ENCODE data around the gene NCSTN.

The NCSTN gene

DNA sequence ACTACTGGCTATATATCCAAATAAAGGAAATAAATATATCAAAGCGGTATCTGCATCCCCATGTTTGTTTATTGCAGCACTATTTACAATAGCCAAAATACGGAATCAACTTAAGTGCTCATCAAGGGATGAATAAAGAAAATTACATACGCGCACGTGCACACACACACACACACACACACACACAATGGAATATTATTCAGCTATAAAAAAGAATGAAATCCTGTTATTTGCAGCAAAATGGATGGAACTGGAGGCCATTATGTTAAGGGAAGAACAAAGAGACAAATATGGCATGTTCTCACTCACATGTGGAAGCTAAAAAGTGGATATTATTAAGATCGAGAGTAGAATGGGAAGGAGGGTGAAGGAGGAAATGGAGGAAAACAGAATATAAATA lies 20.4 kb upstream of the NCSTN start:
- FAIRE-seq (no peak), DNase-seq (ENCODE audit: insufficient read length, low spot score) (no peak)
- TF ChIP-seq TAF1 (IDR thresholded peaks at IDR 0.05; ENCODE audit: low read depth, low read length) = no peak
- no peak for TF ChIP-seq SPI1 (IDR thresholded peaks at IDR 0.05; ENCODE audit: low read depth, low read length)
- TF ChIP-seq POLR2A (IDR thresholded peaks at IDR 0.05; ENCODE audit: low read depth, low read length) = no peak
- no peak for TF ChIP-seq POU2F2 (IDR thresholded peaks at IDR 0.05; ENCODE audit: low read depth, low read length)
- no peak for TF ChIP-seq PAX5 (IDR thresholded peaks at IDR 0.05; ENCODE audit: insufficient read depth, low read length, severe bottlenecking)
- no peak for TF ChIP-seq POLR2AphosphoS5 (IDR thresholded peaks at IDR 0.05; ENCODE audit: low read depth, low read length)

DNA sequence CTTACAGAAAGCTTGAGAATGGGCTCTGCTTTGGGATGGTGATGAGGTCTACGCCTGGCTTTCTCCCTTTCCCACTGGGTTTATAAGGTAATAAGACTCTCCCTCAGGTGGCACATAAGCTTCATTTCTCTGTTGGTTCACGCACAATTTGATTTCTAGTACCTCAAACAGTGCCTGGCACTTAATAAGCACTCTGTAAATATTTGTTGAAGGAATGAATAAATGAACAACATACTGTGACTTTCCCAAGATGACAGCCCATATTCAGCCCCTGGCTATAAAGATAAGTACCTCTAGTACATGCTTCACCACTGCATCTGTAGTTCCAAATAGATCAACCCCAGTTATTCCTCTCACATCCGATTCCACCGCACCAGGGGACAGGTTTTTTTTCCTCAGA lies 17.9 kb upstream of the NCSTN start:
- FAIRE-seq (no peak), DNase-seq (ENCODE audit: insufficient read length, low spot score) (no peak)
- no peak for TF ChIP-seq SPI1 (IDR thresholded peaks at IDR 0.05; ENCODE audit: low read depth, low read length)
- no peak for TF ChIP-seq POU2F2 (IDR thresholded peaks at IDR 0.05; ENCODE audit: low read depth, low read length)
- no peak for TF ChIP-seq PAX5 (IDR thresholded peaks at IDR 0.05; ENCODE audit: insufficient read depth, low read length, severe bottlenecking)
- TF ChIP-seq POLR2A (IDR thresholded peaks at IDR 0.05; ENCODE audit: low read depth, low read length) = no peak
- TF ChIP-seq POLR2AphosphoS5 (IDR thresholded peaks at IDR 0.05; ENCODE audit: low read depth, low read length) = no peak
- TF ChIP-seq TAF1 (IDR thresholded peaks at IDR 0.05; ENCODE audit: low read depth, low read length) = no peak

DNA sequence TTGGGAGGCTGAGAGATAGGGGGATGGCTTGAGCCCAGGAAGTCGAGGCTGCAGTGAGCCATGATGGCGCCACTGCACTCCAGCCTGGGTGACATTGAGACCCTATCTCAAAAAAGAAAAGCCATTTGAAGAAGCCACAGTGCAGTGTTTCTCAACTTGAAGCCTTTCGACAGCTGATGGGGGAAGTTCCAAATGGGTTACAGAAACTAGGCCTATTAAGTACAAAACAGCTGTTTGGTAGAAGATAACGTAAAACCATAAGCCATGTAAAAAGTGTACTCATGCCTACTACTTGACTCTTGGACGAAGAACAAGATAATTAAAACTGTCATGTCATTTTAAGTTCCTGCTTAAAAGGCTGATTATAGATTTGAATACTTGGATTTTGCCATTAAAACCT lies 16.8 kb upstream of the NCSTN start:
- DNase-seq (ENCODE audit: insufficient read length, low spot score) = no peak
- TF ChIP-seq POLR2AphosphoS5 (IDR thresholded peaks at IDR 0.05; ENCODE audit: low read depth, low read length) (no peak), PAX5 (IDR thresholded peaks at IDR 0.05; ENCODE audit: insufficient read depth, low read length, severe bottlenecking) (no peak), POLR2A (IDR thresholded peaks at IDR 0.05; ENCODE audit: low read depth, low read length) (no peak), SPI1 (IDR thresholded peaks at IDR 0.05; ENCODE audit: low read depth, low read length) (no peak), TAF1 (IDR thresholded peaks at IDR 0.05; ENCODE audit: low read depth, low read length) (no peak), POU2F2 (IDR thresholded peaks at IDR 0.05; ENCODE audit: low read depth, low read length) (no peak)
- FAIRE-seq = no peak

DNA sequence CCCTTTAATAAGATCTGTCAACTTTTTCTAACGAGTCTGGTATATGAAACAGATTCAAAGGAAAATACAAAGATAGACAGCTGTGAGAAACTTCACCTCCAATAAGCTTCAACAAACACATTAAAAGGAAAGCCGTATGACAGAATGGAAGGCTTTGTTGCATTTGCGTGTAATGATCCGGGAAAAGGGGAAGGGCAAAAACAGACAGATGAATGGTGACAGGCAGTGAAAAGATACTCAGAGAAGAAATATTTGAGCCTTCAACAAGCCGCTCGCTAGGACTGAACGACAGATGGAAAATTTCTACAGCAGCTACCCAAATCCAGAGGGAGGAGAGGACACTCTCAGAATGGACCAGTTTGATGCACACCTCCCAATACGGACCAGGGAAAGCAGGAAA lies 15.0 kb upstream of the NCSTN start:
- no peak for DNase-seq (ENCODE audit: insufficient read length, low spot score)
- TF ChIP-seq POLR2A (IDR thresholded peaks at IDR 0.05; ENCODE audit: low read depth, low read length) (no peak), TAF1 (IDR thresholded peaks at IDR 0.05; ENCODE audit: low read depth, low read length) (no peak), POU2F2 (IDR thresholded peaks at IDR 0.05; ENCODE audit: low read depth, low read length) (no peak), POLR2AphosphoS5 (IDR thresholded peaks at IDR 0.05; ENCODE audit: low read depth, low read length) (no peak), SPI1 (IDR thresholded peaks at IDR 0.05; ENCODE audit: low read depth, low read length) (no peak), PAX5 (IDR thresholded peaks at IDR 0.05; ENCODE audit: insufficient read depth, low read length, severe bottlenecking) (no peak)
- FAIRE-seq = no peak

DNA sequence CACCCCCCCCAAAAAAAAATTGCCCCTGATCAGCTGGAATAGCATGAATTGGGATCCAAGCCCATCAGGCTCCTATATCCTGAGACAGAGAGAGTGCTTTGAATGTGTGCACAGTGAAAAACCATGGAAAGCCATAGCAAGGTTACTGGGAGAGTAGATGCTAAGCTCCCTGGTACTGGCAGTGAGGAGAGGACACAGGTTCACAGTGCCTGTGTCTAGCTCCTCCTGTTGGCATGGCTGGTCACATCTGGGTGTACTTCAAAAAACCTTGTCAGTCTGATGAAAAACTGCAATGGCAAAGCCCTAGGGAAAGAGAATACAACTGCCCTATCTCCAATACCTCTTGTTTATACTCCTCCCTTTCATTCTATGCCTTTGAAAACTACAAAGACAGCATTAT lies 13.1 kb upstream of the NCSTN start:
- DNase-seq (ENCODE audit: insufficient read length, low spot score) (no peak), FAIRE-seq (no peak)
- TF ChIP-seq POU2F2 (IDR thresholded peaks at IDR 0.05; ENCODE audit: low read depth, low read length) (no peak), POLR2A (IDR thresholded peaks at IDR 0.05; ENCODE audit: low read depth, low read length) (no peak), PAX5 (IDR thresholded peaks at IDR 0.05; ENCODE audit: insufficient read depth, low read length, severe bottlenecking) (no peak), POLR2AphosphoS5 (IDR thresholded peaks at IDR 0.05; ENCODE audit: low read depth, low read length) (no peak), SPI1 (IDR thresholded peaks at IDR 0.05; ENCODE audit: low read depth, low read length) (no peak)

GRCh38 chr1:160332516-160332915 lies 10.7 kb upstream of the NCSTN start:
- TF ChIP-seq POLR2AphosphoS5 (IDR thresholded peaks at IDR 0.05; ENCODE audit: low read depth, low read length) = no peak
- no peak for FAIRE-seq
- DNase-seq (ENCODE audit: insufficient read length, low spot score) = no peak

DNA sequence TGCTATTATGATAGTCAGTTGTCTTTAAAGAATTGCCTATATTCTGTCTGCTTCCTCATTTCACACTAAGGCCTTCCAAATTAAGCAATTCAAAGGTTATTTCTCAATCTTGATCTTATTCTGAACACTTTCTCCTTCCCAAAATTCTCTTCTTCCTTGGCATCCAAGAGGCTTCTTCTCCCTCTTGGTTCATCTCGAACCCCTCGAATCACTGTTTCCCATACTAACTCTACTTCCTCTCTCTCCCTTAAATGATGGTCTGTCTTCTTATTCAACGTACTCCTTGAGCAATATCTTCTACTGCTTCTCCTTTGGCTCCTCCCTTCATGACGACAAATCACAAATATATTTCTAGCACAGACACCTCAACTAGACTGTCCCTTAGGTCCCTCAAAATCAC lies 4.6 kb upstream of the NCSTN start:
- FAIRE-seq = no peak
- no peak for DNase-seq (ENCODE audit: insufficient read length, low spot score)
- no peak for TF ChIP-seq TAF1 (IDR thresholded peaks at IDR 0.05; ENCODE audit: low read depth, low read length)
- TF ChIP-seq PAX5 (IDR thresholded peaks at IDR 0.05; ENCODE audit: insufficient read depth, low read length, severe bottlenecking) = no peak
- no peak for TF ChIP-seq POU2F2 (IDR thresholded peaks at IDR 0.05; ENCODE audit: low read depth, low read length)
- no peak for TF ChIP-seq POLR2AphosphoS5 (IDR thresholded peaks at IDR 0.05; ENCODE audit: low read depth, low read length)
- TF ChIP-seq SPI1 (IDR thresholded peaks at IDR 0.05; ENCODE audit: low read depth, low read length) = no peak
- TF ChIP-seq POLR2A (IDR thresholded peaks at IDR 0.05; ENCODE audit: low read depth, low read length) = no peak

DNA sequence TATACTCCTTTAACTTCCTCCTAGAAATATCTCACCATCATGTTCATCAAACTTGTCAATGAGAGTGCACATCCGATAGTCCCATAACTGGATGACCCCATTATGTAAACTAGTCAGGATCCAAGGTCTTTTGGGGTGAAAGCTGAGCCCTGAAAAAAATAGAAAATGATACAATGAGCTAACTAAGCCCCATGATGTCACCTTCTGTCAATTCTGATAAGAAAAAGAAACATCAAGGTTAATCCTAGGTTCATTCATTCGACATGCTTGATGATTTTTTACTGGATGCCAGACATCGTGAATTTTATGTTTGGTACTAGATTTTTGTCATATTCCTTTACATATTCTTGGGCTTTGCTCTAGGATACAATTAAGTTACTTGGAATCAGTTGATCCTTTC lies 3.0 kb upstream of the NCSTN start:
- FAIRE-seq = no peak
- TF ChIP-seq PAX5 (IDR thresholded peaks at IDR 0.05; ENCODE audit: insufficient read depth, low read length, severe bottlenecking) (no peak), POLR2AphosphoS5 (IDR thresholded peaks at IDR 0.05; ENCODE audit: low read depth, low read length) (no peak), POLR2A (IDR thresholded peaks at IDR 0.05; ENCODE audit: low read depth, low read length) (no peak), SPI1 (IDR thresholded peaks at IDR 0.05; ENCODE audit: low read depth, low read length) (no peak), POU2F2 (IDR thresholded peaks at IDR 0.05; ENCODE audit: low read depth, low read length) (no peak), TAF1 (IDR thresholded peaks at IDR 0.05; ENCODE audit: low read depth, low read length) (no peak)

DNA sequence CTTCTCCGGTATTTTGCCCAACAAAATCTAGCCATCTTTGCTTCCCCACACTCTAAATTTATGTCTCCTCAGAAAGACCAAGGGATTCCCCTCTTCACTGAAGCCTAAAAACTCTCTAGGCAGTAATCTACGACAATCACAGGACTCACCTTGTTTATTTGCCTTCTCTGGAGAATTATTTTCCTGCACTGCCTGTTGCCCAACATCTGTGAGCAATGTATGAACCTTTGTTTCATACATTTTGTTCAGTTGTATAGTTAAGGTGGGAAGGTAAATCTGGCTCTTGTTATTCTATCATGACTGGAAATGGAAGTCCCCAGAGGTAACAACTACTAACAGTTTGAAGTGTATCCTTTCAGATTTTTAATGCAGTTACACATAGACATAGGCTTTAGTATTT lies 2.3 kb upstream of the NCSTN start:
- FAIRE-seq (no peak), DNase-seq (ENCODE audit: insufficient read length, low spot score) (no peak)
- TF ChIP-seq POLR2A (IDR thresholded peaks at IDR 0.05; ENCODE audit: low read depth, low read length) = no peak
- no peak for TF ChIP-seq POLR2AphosphoS5 (IDR thresholded peaks at IDR 0.05; ENCODE audit: low read depth, low read length)
- no peak for TF ChIP-seq POU2F2 (IDR thresholded peaks at IDR 0.05; ENCODE audit: low read depth, low read length)
- no peak for TF ChIP-seq TAF1 (IDR thresholded peaks at IDR 0.05; ENCODE audit: low read depth, low read length)

More for the DNA sequence above, 3.0 kb upstream of the NCSTN start:
- DNase-seq (ENCODE audit: insufficient read length, low spot score) = no peak

GRCh38 chr1:160342526-160342925 lies 657 bp upstream of the NCSTN start:
- no peak for TF ChIP-seq POLR2A (IDR thresholded peaks at IDR 0.05; ENCODE audit: low read depth, low read length)
- TF ChIP-seq POLR2AphosphoS5 (IDR thresholded peaks at IDR 0.05; ENCODE audit: low read depth, low read length) = no peak
- TF ChIP-seq SPI1 (IDR thresholded peaks at IDR 0.05; ENCODE audit: low read depth, low read length) = no peak
- no peak for TF ChIP-seq TAF1 (IDR thresholded peaks at IDR 0.05; ENCODE audit: low read depth, low read length)
- no peak for TF ChIP-seq PAX5 (IDR thresholded peaks at IDR 0.05; ENCODE audit: insufficient read depth, low read length, severe bottlenecking)
- TF ChIP-seq POU2F2 (IDR thresholded peaks at IDR 0.05; ENCODE audit: low read depth, low read length) = no peak
- DNase-seq (ENCODE audit: insufficient read length, low spot score) (no peak), FAIRE-seq (peak; percentile 73)

All from GM12891 (cell line).